IPS-NIHi11 (cell line): ENCODE measurements around the gene ADO.
A peak's percentile ranks its signal among the peaks of the same experiment; 100 is the strongest.
"Not testable (repeated sequence)": the region's sequence is repeated elsewhere in the genome, so short reads cannot be mapped to it uniquely, and the experiment has no call there.

Source experiments
- DNase-seq: peaks from one replicate; pipeline ENCODE4 v3.0.0; 2012; ENCODE audit warnings: mixed read lengths, low spot score

Gene ADO

GRCh38 chr10:62804356-62805230, at the start of gene ADO:
Gene ADO (plus strand): TSS chr10:62804720. CDS start chr10:62805060, 340 bp downstream.
- DNase-seq: peak; percentile 88

- DNase-seq: no peak
These were observed 49.6 kb upstream of the ADO start for GRCh38 chr10:62754963-62755362.

DNA sequence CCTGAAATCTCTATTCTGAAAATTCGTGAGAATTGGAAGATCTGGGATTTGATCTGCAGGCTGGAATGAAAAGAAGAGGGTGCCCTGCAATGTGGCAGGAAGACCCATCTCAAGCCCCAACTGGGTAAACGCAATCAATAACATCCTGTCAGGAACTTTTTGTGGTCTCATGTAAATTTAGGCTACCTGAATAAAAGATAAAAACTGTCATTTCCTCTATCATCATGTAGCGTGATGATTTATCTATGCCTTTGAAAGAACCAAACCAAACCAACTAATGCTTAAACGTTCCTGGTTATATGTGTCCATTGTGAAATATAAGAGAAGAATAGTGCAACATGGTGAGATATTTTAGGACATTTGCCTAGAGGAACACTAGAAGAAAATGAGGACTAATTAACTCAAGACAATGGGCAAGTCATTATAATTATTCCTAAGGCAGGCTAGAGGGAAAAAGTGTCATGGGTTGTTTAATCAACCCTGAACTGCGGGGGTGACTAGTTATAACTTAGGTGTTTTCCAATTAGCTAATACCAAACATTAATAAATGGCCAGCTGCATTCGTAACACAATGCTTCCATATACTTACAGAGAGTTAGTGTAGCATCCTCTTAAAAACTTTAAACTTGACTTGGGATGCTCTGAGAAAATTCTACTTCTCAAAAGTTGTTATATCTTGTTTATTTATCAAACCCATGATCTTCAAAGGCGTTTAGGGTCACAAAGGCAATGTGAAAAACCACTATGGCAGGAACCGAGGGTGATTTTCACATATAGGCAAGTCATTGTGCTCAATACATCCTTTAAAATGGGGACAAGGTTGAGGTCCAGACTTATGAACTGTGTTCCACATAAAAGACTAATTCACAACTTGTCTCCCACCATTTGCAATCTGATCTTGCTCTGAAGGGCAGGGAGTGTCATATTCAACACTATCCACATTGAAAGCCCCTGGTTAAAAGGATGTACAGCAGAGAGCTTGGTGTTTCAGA, 48.6 kb upstream of the ADO start:
- DNase-seq: no peak

GRCh38 chr10:62759599-62760175, 44.8 kb upstream of the ADO start:
- DNase-seq: no peak

- peak; percentile 18 for DNase-seq
These were observed 44.1 kb upstream of the ADO start for GRCh38 chr10:62760401-62760800.

- peak; percentile 31 for DNase-seq
These were observed 43.4 kb upstream of the ADO start for GRCh38 chr10:62761115-62761514.

DNA sequence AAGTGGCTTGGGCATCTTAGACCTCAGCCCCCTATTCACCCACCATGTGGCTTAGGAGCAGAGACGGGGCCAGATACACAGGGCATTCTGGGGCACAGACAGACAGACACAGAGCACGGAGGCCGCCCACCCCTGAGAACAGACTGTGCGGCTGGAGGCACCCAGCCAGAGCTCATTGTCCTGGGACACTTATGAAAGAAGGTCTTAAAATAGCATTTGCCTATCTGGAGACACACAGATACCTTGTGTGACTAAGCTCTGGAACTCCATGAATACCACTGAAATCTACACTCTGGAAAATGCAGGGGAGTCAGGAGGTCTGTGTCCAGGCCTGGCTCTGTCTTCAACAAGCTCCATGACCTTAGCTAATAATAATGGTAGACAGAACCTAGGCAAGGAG, 41.4 kb upstream of the ADO start:
- DNase-seq: no peak

GRCh38 chr10:62764011-62764410, 40.5 kb upstream of the ADO start:
- no peak for DNase-seq

DNA sequence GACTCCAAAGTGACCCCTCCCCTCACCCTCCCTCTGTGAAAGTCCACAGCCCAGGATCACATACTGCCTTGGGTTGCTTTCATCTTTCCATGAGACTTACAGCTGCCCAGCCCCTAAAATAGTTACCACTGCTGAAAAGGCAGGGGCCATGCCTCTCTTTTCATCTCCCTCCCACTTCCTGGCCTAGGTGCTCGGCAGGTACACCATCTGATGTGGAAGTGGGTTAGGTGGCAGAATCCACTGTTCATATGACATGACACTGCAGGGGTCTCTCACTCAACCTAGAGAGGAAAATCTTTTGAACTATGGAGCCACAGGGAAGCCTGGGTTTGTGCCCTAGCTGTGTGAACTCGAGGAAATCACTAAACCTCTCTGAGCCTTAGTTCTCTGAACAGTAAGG, 38.8 kb upstream of the ADO start:
- DNase-seq: no peak

DNA sequence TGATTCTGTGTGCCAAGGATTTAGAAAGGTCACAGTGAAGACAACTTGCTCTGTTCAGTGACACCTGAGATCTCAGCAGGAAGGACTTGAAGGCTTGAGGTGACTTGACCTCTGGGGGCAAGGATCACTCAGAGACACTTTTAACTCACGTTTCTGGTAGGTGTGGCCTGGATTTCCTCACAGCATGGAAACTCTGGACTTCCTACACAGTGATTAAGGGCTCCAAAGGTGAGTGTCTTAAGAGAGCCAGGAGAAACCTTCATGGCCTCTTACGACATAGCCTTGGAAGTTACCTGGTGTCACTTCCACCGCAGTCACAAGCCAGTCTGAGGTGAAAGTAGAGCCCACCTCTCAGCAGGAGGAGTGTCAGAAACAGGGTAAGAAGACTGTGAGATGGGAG, 38.1 kb upstream of the ADO start:
- DNase-seq: no peak

GRCh38 chr10:62769574-62770242, 34.8 kb upstream of the ADO start:
- no peak for DNase-seq

GRCh38 chr10:62772186-62772974, 32.1 kb upstream of the ADO start:
- no peak for DNase-seq

DNA sequence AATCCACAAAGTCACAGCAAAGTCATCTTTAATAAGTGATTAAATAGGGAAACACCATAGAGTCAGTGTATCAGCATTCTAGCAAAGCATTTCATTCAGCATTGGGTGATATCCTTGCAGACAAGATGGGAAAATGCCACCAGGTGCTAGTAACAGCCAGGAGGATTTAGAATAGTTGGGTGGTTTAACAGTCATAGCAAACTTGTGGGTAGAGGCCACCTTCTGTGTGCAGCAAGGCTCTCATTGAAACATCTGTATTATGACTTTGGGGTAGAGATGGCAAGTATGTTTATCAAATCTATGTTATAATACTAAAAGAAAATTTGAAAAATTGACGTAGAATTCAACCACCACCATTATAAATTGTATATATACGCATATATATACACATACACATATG, 26.4 kb upstream of the ADO start:
- no peak for DNase-seq

DNA sequence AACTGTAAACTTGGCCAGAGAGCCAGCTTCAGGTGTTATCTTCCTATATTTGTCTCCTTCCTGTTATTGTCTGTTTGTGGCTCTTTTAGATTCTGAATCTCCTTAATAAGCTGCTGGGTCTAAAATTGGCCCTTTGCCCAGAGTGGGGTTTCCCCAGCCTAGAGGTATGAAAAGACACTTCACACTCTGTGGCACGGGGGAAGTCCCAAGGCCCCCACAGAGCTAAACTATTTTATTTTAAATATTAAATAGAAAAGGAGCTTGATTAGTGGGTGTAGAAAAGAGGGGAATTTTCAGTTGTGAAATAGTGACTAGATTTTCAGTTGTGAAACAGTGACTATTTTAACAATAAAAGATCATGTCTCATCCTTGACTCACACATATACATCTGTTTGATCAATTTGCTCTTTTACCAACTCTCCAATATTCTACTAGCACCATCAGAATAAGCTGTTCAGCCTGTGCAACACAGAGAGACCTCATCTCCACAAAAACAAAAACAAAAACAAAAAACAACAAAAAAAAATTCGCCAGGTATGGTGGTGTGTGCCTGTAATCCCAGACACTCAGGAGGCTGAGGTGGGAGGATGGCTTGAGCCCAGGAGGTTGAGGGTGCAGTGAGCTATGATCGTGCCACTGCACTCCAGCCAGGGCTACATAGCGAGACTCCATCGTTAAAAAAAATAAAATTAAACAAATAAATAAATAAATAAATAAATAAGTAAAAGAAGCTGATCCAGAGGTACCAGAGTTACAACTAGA, 24.9 kb upstream of the ADO start:
- no peak for DNase-seq

GRCh38 chr10:62784537-62784936, 20.0 kb upstream of the ADO start:
- DNase-seq: not testable (repeated sequence)

DNA sequence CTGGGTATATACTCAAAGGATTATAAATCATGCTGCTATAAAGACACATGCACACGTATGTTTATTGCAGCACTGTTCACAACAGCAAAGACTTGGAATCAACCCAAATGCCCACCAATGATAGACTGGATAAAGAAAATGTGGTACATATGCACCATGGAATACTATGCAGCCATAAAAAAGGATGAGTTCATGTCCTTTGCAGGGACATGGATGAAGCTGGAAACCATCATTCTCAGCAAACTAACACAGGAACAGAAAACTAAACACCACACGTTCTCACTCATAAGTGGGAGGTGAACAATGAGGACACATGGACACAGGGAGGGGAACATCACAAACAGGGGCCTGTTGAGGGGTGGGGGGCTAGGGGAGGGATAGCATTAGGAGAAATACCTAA, 16.2 kb upstream of the ADO start:
- not testable (repeated sequence) for DNase-seq

GRCh38 chr10:62788861-62789467, 15.6 kb upstream of the ADO start:
- DNase-seq: no peak

- DNase-seq: no peak
These were observed 14.4 kb upstream of the ADO start for GRCh38 chr10:62790019-62790555.

GRCh38 chr10:62790571-62790970, 13.9 kb upstream of the ADO start:
- DNase-seq: no peak

DNA sequence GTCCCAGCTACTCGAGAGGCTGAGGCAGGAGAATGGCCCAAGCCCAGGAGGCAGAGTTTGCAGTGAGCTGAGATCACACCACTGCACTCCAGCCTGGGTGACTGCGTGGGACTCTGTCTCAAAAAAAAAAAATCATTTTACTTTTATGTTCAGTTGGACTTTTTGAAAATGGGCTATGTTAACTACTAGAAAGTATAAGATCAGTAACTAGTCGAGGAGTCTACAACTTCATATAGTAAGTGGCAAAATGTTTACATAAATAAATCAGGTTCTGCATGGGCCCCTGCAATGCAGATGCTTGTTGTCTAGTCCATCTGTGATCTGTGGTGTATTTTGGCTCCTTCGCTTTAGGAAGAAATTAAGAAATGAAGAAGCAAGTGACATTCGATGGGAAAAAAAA, 12.3 kb upstream of the ADO start:
- no peak for DNase-seq
